Ecto neural progenitor cell (in vitro differentiated cells): Measurements from ENCODE around the gene HUNK.

ENCODE experiments used
- DNase-seq: peaks from one replicate; pipeline ENCODE4 v3.0.0-alpha.2; 2018; ENCODE audit warnings: low spot score

HUNK gene

GRCh38 chr21:31961027-31961426 is 88.2 kb downstream of the HUNK start:
- no peak for DNase-seq

GRCh38 chr21:31961704-31962103 is 88.9 kb downstream of the HUNK start:
- no peak for DNase-seq

DNA sequence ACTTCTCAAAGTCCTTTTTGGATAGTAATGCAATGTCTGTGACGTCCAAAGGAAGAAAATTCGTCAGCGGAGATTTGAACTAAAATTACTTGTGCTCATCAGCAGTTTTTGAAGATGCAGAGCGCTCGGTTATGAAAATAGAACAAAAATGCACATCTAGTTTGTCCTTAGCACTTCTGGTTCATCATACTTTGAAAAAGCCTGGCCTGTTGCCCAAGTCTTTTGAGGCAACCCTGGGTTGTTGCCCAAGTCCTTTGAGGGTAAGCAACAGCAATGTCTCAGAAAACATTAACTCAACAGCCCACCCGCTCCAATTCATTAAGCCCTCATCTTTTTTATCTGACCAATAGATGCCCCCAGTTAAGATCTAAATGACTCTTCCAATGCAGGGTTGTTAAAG is 91.9 kb downstream of the HUNK start:
- no peak for DNase-seq

- DNase-seq = no peak
Observed at GRCh38 chr21:31967334-31967733, 94.5 kb downstream of the HUNK start.

GRCh38 chr21:31972622-31973021 is 99.8 kb downstream of the HUNK start:
- no peak for DNase-seq

GRCh38 chr21:31973402-31973944 is 100.7 kb downstream of the HUNK start:
- no peak for DNase-seq

- DNase-seq = no peak
Observed at GRCh38 chr21:31974454-31974985, 101.7 kb downstream of the HUNK start.

GRCh38 chr21:31975491-31975890 is 102.7 kb downstream of the HUNK start:
- DNase-seq = no peak

DNA sequence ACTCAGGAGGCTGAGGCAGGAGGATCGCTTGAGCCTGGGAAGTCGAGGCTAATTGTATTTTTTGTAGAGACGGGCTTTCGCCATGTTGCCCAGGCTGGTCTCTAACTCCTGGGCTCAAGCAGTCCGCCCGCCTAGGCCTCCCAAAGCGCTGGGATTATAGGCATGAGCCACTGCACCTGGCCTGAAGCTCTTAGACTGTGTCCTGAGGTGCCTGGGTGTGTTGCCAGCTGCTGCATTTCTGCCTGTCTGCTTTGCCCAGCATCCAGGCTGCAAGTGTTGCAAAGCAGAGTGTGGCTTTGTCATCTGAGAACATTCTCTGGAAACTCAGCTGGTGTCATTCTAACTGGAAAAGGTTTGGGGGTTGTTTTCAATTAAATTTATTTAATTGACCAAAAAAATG is 105.0 kb downstream of the HUNK start:
- no peak for DNase-seq

GRCh38 chr21:31983120-31983519 is 110.3 kb downstream of the HUNK start:
- DNase-seq = no peak

DNA sequence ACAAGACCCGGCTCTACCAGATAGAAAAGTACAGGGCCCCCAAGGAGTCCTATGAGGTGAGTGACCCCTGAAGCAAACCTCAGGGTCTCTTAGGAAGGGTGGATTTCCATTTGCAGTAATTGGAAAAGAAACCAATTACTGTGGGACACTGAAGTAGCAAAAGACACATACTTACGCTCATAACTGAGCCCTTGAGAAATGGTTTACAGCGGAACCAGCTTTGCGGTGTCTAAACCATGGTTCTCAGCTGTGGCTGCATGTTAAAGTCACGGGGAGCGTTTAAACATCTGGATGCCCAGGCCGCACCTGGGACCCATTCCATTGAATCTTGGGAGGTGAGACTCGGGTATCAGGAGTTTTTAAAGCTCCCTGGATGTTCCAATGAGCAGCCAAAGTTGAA is 110.7 kb downstream of the HUNK start:
- DNase-seq = no peak

DNA sequence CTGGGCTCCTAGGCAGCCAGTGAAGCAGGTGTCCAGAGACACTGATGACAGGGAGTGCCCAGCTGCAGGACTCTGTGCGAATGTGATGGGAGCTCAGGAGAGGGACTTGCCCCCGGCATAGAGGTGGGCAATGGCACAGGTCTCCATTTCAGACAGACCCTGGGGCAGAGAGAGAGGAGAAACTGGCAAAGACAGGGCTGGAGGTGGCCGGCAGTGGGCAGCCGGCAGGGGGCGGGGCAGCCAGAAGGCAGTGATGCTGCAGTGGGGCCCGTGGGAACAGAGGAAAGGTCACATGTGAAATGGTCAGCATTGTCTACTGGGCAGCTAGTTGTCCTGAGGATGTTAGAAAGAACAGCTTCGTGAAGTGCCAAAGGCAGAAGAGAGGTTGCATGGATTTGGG is 112.6 kb downstream of the HUNK start:
- no peak for DNase-seq

GRCh38 chr21:31986035-31986856 is 113.4 kb downstream of the HUNK start:
- DNase-seq = no peak

DNA sequence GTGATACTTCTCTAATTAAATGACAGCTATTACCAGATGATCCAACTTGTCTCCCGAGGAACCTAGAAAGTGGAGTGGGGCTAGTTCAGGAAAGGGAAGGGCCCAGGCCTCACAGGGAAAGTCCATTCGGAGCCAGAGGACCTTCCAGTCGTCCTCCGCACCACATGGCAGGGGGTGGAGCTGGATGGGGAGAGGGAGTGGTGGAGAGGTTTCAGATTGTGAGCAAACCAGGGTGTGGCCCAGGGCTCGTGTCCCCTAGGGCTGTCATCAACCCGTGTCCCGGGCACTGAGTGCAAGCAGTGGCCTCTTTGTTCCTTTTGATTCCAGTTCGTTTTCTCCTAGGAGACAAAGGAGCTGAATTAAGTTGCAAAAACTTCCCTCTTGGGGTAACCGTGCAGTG is 114.9 kb downstream of the HUNK start:
- DNase-seq = no peak

DNA sequence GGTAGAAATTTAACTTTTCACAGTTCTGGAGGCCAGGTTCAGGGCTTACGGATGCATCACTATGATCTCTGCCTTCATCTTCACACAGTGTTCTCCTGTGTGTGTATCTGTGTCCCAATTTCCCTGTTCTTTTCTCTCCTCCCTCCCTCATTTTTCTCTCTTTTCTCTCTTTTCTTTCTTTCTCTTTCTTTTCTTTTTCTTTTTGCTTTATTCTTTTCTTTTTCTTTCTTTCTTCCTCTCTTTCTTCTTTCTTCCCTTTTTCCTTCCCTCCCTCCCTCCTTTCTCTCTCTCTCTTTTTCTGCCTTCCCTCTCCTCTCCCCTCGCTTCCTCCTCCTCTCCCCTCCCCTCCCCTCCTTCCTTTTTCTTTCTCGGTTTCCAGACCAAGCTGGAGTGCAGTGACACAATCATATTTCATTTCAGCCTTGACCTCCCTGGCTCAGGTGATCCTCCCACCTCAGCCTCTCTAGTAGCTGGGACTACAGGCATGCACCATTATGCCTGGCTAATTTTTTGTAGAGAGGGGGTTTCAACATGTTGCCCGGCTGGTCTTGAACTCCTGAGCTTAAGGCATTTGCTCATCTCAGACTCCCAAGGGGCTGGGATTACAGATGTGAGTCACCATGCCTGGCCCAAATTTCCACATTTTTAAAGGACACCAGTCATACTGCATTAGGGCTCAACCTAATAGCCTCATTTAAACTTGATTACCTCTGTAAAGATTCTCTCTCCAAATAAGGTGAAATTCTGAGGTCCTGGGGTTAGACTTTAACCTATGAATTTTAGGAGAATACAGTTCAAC is 115.9 kb downstream of the HUNK start:
- no peak for DNase-seq

DNA sequence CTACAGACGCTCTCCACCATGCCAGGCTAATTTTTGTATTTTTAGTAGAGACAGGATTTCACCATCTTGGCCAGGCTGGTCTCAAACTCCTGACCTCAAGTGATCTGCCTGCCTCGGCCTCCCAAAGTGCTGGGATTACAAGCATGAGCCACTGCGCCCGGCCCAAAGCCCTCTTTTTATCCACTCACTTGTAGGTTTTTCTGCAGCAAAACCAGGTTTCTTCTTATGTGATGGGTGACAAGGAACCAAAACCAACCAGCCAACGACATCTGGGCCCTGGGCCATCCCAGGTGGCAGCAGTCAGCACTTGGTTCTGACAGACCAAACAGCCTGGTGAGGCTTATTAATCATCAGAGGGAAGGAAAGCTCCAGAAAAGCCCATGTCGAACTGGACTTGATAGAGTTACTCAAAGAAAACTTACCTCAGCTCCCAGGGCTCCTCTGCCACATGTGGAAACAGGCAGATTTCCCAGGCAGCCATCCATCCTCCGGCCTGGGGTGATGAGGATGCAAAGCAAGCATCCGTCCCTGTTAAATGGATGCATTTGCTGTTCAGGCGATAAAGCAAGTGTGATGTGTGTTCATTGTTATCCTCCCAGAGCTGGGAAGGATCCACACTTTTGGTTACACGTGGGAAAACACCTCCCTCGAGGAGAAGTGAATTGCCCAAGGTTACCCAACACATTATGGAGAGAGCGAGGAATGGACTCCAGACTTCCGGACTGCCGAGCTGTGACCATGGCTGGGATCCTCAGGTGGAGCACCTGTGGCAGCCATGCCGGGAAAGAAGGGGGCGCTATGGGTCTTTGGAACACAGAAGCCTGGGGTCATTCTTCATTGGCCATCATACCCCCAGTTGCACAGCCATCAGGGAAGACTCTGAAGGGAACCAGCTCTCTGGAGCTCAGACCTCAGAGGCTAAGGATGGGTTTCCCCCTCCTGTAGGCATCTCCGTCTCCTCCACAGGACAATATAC is 118.8 kb downstream of the HUNK start:
- no peak for DNase-seq

GRCh38 chr21:31992391-31992790 is 119.6 kb downstream of the HUNK start:
- no peak for DNase-seq

GRCh38 chr21:31993826-31994825 is 121.3 kb downstream of the HUNK start:
- no peak for DNase-seq

- DNase-seq = no peak
Observed at GRCh38 chr21:31997191-31997590, 124.4 kb downstream of the HUNK start.

DNA sequence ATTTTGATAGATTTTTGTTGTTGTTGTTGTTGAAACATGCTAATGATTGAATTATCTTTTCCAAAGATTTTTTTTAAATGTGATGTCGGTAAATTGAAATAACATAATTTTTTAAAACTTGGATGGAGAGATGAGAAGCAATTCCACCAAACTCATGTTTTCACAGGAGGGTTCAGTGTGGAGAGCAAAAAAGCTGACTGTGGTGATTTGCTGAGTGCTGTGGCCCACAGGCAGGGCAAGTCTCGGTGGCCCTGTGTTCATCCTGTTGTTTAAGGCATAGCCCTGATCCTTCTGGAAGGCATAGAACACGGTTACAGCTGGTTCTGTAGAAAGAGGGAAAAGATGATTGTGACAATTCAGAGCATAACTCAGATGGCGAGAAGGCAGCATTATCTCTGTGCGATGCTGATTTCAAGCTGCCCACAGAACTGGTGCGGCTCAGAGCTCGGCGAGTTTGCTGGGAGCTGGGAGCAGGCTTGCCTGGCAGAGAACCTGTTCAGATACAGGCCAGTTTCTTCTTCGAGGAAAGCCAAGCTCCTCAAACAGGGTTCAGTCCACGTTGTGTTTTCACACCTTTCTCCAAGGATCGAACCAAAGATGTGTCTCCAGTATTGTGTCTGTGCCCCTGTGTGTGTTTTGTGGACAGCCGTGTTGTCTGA is 127.1 kb downstream of the HUNK start:
- DNase-seq = no peak
